GM23338 (cell line): Measurements from ENCODE around the gene NR1D1. TPM values are rescaled to one million over a fixed set of nuclear protein-coding genes. Genes with fewer than 3 reads are reported as not detected.
A peak's percentile ranks its signal among the peaks of the same experiment; 100 is the strongest.

Experiments
- ATAC-seq: fragments of 200-7000 bp; cut with Tn5 transposase; 3 replicates; pipeline ENCODE4 v1.9.1; 2020
- DNase-seq: peaks from one replicate; pipeline ENCODE4 v3.0.0-alpha.2; 2015; ENCODE audit warnings: low spot score
- H2AFZ ChIP-seq: fragments of 200-600 bp; sonication (generic); 2 replicates; pipeline ENCODE4 v1.8.0; 2016; ENCODE audit warnings: antibody characterized with exemption, mild to moderate bottlenecking, moderate library complexity
- H3F3A ChIP-seq: fragments of 200-600 bp; sonication (generic); replicated peaks from 2 replicates; pipeline ENCODE4 v1.8.0; 2017; ENCODE audit warnings: antibody characterized with exemption, mixed run types, low read depth
- H3K27ac ChIP-seq: fragments of 200-600 bp; sonication (generic); 2 replicates; pipeline ENCODE4 v1.6.1; 2016; ENCODE audit warnings: low read depth
- H3K27me3 ChIP-seq: fragments of 200-600 bp; sonication (generic); 2 replicates; pipeline ENCODE4 v1.8.0; 2016; ENCODE audit warnings: mild to moderate bottlenecking, mixed run types, moderate library complexity; ENCODE audit not compliant: insufficient read depth
- H3K36me3 ChIP-seq: fragments of 200-600 bp; sonication (generic); 2 replicates; pipeline ENCODE4 v1.8.0; 2016; ENCODE audit warnings: mild to moderate bottlenecking; ENCODE audit not compliant: insufficient read depth
- H3K4me1 ChIP-seq: fragments of 200-600 bp; sonication (generic); 2 replicates; pipeline ENCODE4 v1.8.0; 2016; ENCODE audit warnings: mild to moderate bottlenecking, moderate library complexity; ENCODE audit not compliant: insufficient read depth
- H3K4me2 ChIP-seq: fragments of 200-600 bp; sonication (generic); 2 replicates; pipeline ENCODE4 v1.7.1; 2017; ENCODE audit warnings: mixed run types
- H3K4me3 ChIP-seq: fragments of 200-600 bp; sonication (generic); 2 replicates; pipeline ENCODE4 v1.6.1; 2016; ENCODE audit warnings: mixed run types
- H3K79me2 ChIP-seq: fragments of 200-600 bp; sonication (generic); replicated peaks from 2 replicates; pipeline ENCODE4 v1.8.0; 2017; ENCODE audit warnings: mild to moderate bottlenecking; ENCODE audit not compliant: insufficient read depth
- H3K9me2 ChIP-seq: fragments of 200-600 bp; sonication (generic); 2 replicates; pipeline ENCODE4 v1.8.0; 2017; ENCODE audit not compliant: insufficient read depth
- H4K20me1 ChIP-seq: fragments of 200-600 bp; sonication (generic); replicated peaks from 2 replicates; pipeline ENCODE4 v1.8.0; 2017; ENCODE audit warnings: mild to moderate bottlenecking; ENCODE audit not compliant: insufficient read depth
- H3K27ac Mint-ChIP-seq: 2 replicates; pipeline ENCODE4 v1.8.0; 2020; ENCODE audit warnings: inconsistent platforms, mild to moderate bottlenecking, moderate library complexity, mixed read lengths
- H3K27me3 Mint-ChIP-seq: 3 replicates; pipeline ENCODE4 v1.8.0; 2022; ENCODE audit warnings: low read depth, mild to moderate bottlenecking, moderate library complexity, mixed read lengths, inconsistent platforms; ENCODE audit not compliant: insufficient read depth, poor library complexity
- H3K36me3 Mint-ChIP-seq: 3 replicates; pipeline ENCODE4 v1.8.0; 2021; ENCODE audit warnings: low read depth, mild to moderate bottlenecking, inconsistent platforms, moderate library complexity, mixed read lengths
- H3K4me1 Mint-ChIP-seq: 3 replicates; pipeline ENCODE4 v1.8.0; 2020; ENCODE audit warnings: mild to moderate bottlenecking, inconsistent platforms, mixed read lengths
- H3K4me3 Mint-ChIP-seq: 3 replicates; pipeline ENCODE4 v1.8.0; 2021; ENCODE audit warnings: moderate library complexity, mild to moderate bottlenecking, inconsistent platforms, mixed read lengths
- H3K9me3 Mint-ChIP-seq: 3 replicates; pipeline ENCODE4 v1.8.0; 2020; ENCODE audit warnings: moderate library complexity, mild to moderate bottlenecking, inconsistent platforms, mixed read lengths
- CREB1 ChIP-seq: fragments of 250-450 bp; sonication (Bioruptor Pico); IDR thresholded peaks from 2 replicates; pipeline ENCODE4 v1.5.0; 2020; ENCODE audit warnings: low read depth, mild to moderate bottlenecking, moderate library complexity
- EZH2 ChIP-seq: fragments of 200-600 bp; sonication (generic); IDR thresholded peaks from one replicate; pipeline ENCODE4 v1.8.0; 2017; ENCODE audit warnings: antibody characterized with exemption, mild to moderate bottlenecking, low read depth; ENCODE audit not compliant: unreplicated experiment
- POLR2AphosphoS5 ChIP-seq: IDR thresholded peaks from 2 replicates; pipeline ENCODE4 v1.6.1; 2016; ENCODE audit warnings: antibody characterized with exemption, low read depth
- STAT1 ChIP-seq: IDR thresholded peaks from one replicate; pipeline ENCODE4 v1.6.1; 2016; ENCODE audit warnings: antibody characterized with exemption; ENCODE audit not compliant: unreplicated experiment
- polyA plus RNA-seq: library from polyadenylated mRNA; unstranded; fragments of >200 nt; fragmentation: Nextera tagmentation; extraction: Ambion mirVana; gene quantifications from 2 replicates; pipeline ENCODE4 v1.2.1, GENCODE V29; 2016
- total RNA-seq: library from RNA; depleted of rRNA; stranded (reverse); fragments of >200 nt; shearing (Covaris generic); gene quantifications from 2 replicates; pipeline ENCODE4 v1.2.3, GENCODE V29; 2014
- TF ChIP-seq, protein P1 (sequence below): IDR thresholded peaks from 2 replicates; pipeline ENCODE4 v1.6.1; 2016; ENCODE audit warnings: antibody characterized with exemption

Gene NR1D1
- total and polyA plus RNA-seq, 2 experiments from 2014 or later: 3.3 to 4.2 TPM

DNA sequence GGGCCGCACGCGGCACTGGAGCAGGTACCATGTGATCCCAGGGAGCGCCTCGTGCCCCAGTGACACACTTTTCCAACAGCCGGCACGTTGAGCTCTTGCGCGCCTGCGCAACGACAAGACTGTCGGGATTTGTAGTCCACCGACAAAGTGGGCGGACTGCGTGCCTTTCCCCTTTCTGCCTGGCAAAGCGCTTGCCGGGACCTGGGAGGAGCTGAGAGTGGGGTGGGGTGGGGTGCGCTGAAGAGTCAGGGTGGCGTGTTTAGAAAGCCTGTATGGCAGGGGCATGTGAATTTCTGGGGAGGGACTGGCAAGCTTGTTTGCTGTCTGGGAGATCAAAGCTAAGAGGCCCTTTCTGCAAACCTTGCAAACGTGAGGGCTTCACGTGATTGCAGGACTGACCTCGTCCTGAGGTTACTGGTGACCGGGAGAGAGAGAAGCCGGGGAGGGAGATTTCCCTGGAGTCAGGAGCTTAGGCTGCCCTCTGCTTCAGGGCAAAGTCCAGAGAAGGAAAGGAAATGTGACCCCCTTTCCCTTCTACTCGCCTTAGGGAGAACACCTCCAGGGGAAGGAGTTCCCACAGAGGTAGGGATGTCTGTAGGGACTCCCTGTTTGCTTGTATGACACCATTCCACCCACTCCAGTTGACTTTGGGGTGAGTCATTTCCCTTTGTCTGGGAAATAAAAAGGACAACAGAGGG, 429 bp upstream of the NR1D1 start:
- no peaks in the 10 kb centered on the region for H3K79me2 ChIP-seq
- DNase-seq: peak; percentile 99
- H2AFZ ChIP-seq: peak overlapping the region; percentile 53; the same call in 1 of the 2 replicates
- H3K9me2 ChIP-seq: peaks cover 20% of the 10 kb centered on the region
- H4K20me1 ChIP-seq: no peaks in the 10 kb centered on the region
- Mint-ChIP-seq H3K4me1 (peaks cover 70% of the 10 kb centered on the region), H3K27ac (peak overlapping the region; percentile 84), H3K4me3 (peak overlapping the region; percentile 82), H3K36me3 (peaks cover 28% of the 10 kb centered on the region), H3K27me3 (peaks cover 58% of the 10 kb centered on the region), H3K9me3 (peaks cover 11% of the 10 kb centered on the region; the same call in 2 of the 3 replicates)
- peaks cover 24% of the 10 kb centered on the region for H3K27me3 ChIP-seq
- ATAC-seq: peak; percentile 62
- H3K4me1 ChIP-seq: peaks cover 51% of the 10 kb centered on the region
- H3K36me3 ChIP-seq: no peaks in the 10 kb centered on the region
- H3K27ac ChIP-seq: no peak overlapping the region
- peak overlapping the region; percentile 98 for H3K4me2 ChIP-seq
- TF ChIP-seq STAT1: no peak
- TF ChIP-seq CREB1 (CRISPR knock-in tag): peak; percentile 79
- TF ChIP-seq, protein P1, sequence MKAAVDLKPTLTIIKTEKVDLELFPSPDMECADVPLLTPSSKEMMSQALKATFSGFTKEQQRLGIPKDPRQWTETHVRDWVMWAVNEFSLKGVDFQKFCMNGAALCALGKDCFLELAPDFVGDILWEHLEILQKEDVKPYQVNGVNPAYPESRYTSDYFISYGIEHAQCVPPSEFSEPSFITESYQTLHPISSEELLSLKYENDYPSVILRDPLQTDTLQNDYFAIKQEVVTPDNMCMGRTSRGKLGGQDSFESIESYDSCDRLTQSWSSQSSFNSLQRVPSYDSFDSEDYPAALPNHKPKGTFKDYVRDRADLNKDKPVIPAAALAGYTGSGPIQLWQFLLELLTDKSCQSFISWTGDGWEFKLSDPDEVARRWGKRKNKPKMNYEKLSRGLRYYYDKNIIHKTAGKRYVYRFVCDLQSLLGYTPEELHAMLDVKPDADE: peak; percentile 72
- peak; percentile 58 for TF ChIP-seq POLR2AphosphoS5
- peaks cover 17% of the 10 kb centered on the region; the same call in 1 of the 2 replicates for H3F3A ChIP-seq
- H3K4me3 ChIP-seq: peak overlapping the region; percentile 75

DNA sequence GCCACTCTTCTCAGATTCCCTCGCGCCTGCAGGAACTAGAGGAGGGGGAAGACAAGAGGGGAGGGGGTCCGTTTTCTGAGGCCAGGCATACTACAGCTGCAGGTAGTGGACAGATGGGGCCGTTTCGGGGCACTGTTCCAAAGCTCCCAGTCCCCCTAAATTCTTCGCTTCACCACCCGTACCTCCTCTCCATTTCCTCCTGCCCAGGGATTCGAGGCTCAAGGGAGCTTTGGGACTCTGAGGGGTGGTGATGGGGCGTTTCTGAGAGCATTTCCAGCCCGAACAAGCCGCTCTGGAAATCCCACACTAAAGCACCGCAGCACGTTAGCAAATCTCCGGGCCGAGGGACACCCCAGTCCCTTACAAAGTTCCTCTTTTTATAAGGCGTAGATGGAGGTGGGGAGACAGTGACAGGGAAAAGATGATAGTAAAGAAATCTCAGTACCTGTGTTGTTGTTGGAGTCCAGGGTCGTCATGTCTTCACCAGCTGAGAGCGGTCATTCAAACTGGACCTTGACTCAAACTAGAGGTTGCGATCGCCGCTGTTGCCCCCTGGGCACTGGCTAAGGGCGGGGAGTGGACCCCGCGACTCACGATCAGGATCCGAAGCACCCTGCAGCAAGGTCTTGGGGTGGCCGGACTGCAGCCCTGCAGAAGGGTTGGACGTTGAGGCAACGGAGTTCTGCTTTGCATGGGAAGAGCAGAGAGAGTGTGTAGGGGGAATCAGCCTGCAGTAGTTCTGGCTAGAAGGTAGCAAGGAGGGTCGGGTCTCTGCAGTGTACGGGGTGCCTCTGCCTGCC, 570 bp downstream of the NR1D1 start:
- H3K36me3 ChIP-seq: no peaks in the 10 kb centered on the region
- H3K36me3 Mint-ChIP-seq: peaks cover 36% of the 10 kb centered on the region
- no peak for DNase-seq
- H3K9me2 ChIP-seq: peaks cover 16% of the 10 kb centered on the region
- H3K27ac ChIP-seq: no peak overlapping the region
- peaks cover 45% of the 10 kb centered on the region for H3K4me1 ChIP-seq
- H3F3A ChIP-seq: peaks cover 17% of the 10 kb centered on the region; the same call in 1 of the 2 replicates
- no peaks in the 10 kb centered on the region for H4K20me1 ChIP-seq
- H2AFZ ChIP-seq: peak overlapping the region; percentile 93
- H3K4me3 Mint-ChIP-seq: peak overlapping the region; percentile 82
- peak; percentile 17 for ATAC-seq
- H3K9me3 Mint-ChIP-seq: peaks cover 11% of the 10 kb centered on the region; the same call in 2 of the 3 replicates
- peaks cover 56% of the 10 kb centered on the region for H3K27me3 Mint-ChIP-seq
- peaks cover 60% of the 10 kb centered on the region for H3K4me1 Mint-ChIP-seq
- H3K79me2 ChIP-seq: no peaks in the 10 kb centered on the region
- H3K27me3 ChIP-seq: peaks cover 14% of the 10 kb centered on the region
- H3K4me2 ChIP-seq: peak overlapping the region; percentile 98
- peak overlapping the region; percentile 88 for H3K27ac Mint-ChIP-seq
- H3K4me3 ChIP-seq: peak overlapping the region; percentile 75
- TF ChIP-seq STAT1 (no peak), EZH2 (peak; percentile 38)
